ENCODE results near the gene PDGFD. TPM values are rescaled to one million over a fixed set of nuclear protein-coding genes. Genes with fewer than 3 reads are reported as not detected.

The PDGFD gene
- polyA plus RNA-seq, 1 donor (not counting 4 experiments of a cell fraction or from before 2014, with no cell fraction given) = 0.28 TPM

GRCh38 chr11:104161751-104162450 lies 2.0 kb downstream of the PDGFD start:
- peaks cover 2% of the 10 kb centered on the region for H3K9me1 ChIP-seq (ENCODE audit: control insufficient read depth, extremely low read depth, insufficient read depth, low read length)
- no peaks in the 10 kb centered on the region for H3K27me3 ChIP-seq (ENCODE audit: control insufficient read depth, extremely low read depth, insufficient read depth, low read length)
- TF ChIP-seq CTCF (optimal IDR thresholded peaks at IDR 0.05 in 1 of 3, IDR thresholded peaks at IDR 0.05 in 1 of 3, conservative IDR thresholded peaks at IDR 0.05 in 1 of 3; ENCODE audit: extremely low read depth in 1 of 3, insufficient read depth in 2 of 3, low read length in 3 of 3) (no peak), EZH2 (IDR thresholded peaks at IDR 0.05; ENCODE audit: low read length) (no peak)
- FAIRE-seq (no peak), DNase-seq (ENCODE audit: low read depth, low spot score) (no peak)
- H4K20me1 ChIP-seq (ENCODE audit: control insufficient read depth, extremely low read depth, insufficient read depth, low read length) = no peaks in the 10 kb centered on the region
- dilution Hi-C loops (cut with MboI; ENCODE audit: extremely low pct_ligation_motif_present, low sequenced_read_pairs) = no loop called here
- no peaks in the 10 kb centered on the region for H3K36me3 ChIP-seq (ENCODE audit: control insufficient read depth in 2 of 2, extremely low read depth in 1 of 2, insufficient read depth in 2 of 2, low read length in 2 of 2)
- no peaks in the 10 kb centered on the region for H3K79me2 ChIP-seq (ENCODE audit: control insufficient read depth, insufficient read depth, low read length)
- no peak overlapping the region for H3K4me2 ChIP-seq (ENCODE audit: control insufficient read depth, extremely low read depth, insufficient read depth, low read depth, low read length)
- H3K4me3 ChIP-seq (ENCODE audit: control insufficient read depth in 2 of 3, extremely low read depth in 1 of 3, insufficient read depth in 2 of 3, low read depth in 1 of 3, low read length in 3 of 3) = no peak overlapping the region
- no peaks in the 10 kb centered on the region for H3K9me3 ChIP-seq (ENCODE audit: control insufficient read depth, low read depth, low read length)
- no peak overlapping the region for H2AFZ ChIP-seq (ENCODE audit: control insufficient read depth, low read length)
- no peak overlapping the region for H3K9ac ChIP-seq (ENCODE audit: control insufficient read depth, extremely low read depth, insufficient read depth, low read length)
- H3K4me1 ChIP-seq (ENCODE audit: control insufficient read depth, extremely low read depth, insufficient read depth, low read length) = peaks cover 4% of the 10 kb centered on the region
- H3K27ac ChIP-seq (ENCODE audit: control insufficient read depth, insufficient read depth, low read length) = no peak overlapping the region

GRCh38 chr11:104159356-104159755 lies 4.6 kb downstream of the PDGFD start:
- Histone ChIP-seq H4K20me1 (ENCODE audit: control insufficient read depth, extremely low read depth, insufficient read depth, low read length) (no peaks in the 10 kb centered on the region), H3K79me2 (ENCODE audit: control insufficient read depth, insufficient read depth, low read length) (no peaks in the 10 kb centered on the region), H3K9me3 (ENCODE audit: control insufficient read depth, low read depth, low read length) (no peaks in the 10 kb centered on the region), H3K27me3 (ENCODE audit: control insufficient read depth, extremely low read depth, insufficient read depth, low read length) (no peaks in the 10 kb centered on the region), H3K4me1 (ENCODE audit: control insufficient read depth, extremely low read depth, insufficient read depth, low read length) (peaks cover 4% of the 10 kb centered on the region), H3K27ac (ENCODE audit: control insufficient read depth, insufficient read depth, low read length) (no peak overlapping the region), H2AFZ (ENCODE audit: control insufficient read depth, low read length) (no peak overlapping the region), H3K4me2 (ENCODE audit: control insufficient read depth, extremely low read depth, insufficient read depth, low read depth, low read length) (no peak overlapping the region), H3K9ac (ENCODE audit: control insufficient read depth, extremely low read depth, insufficient read depth, low read length) (no peak overlapping the region), H3K9me1 (ENCODE audit: control insufficient read depth, extremely low read depth, insufficient read depth, low read length) (peaks cover 2% of the 10 kb centered on the region), H3K36me3 (ENCODE audit: control insufficient read depth in 2 of 2, extremely low read depth in 1 of 2, insufficient read depth in 2 of 2, low read length in 2 of 2) (no peaks in the 10 kb centered on the region), H3K4me3 (ENCODE audit: control insufficient read depth in 2 of 3, extremely low read depth in 1 of 3, insufficient read depth in 2 of 3, low read depth in 1 of 3, low read length in 3 of 3) (no peak overlapping the region)
- TF ChIP-seq CTCF (optimal IDR thresholded peaks at IDR 0.05 in 1 of 3, IDR thresholded peaks at IDR 0.05 in 1 of 3, conservative IDR thresholded peaks at IDR 0.05 in 1 of 3; ENCODE audit: extremely low read depth in 1 of 3, insufficient read depth in 2 of 3, low read length in 3 of 3) (no peak), EZH2 (IDR thresholded peaks at IDR 0.05; ENCODE audit: low read length) (no peak)
- no peak for FAIRE-seq
- no peak for DNase-seq (ENCODE audit: low read depth, low spot score)
- dilution Hi-C loops (cut with MboI; ENCODE audit: extremely low pct_ligation_motif_present, low sequenced_read_pairs) = no loop called here
